SKM-1 treated with dmso at 0.1 percent for 144 hours (cell line): ENCODE measurements around the gene SMAD1.
"Not testable (repeated sequence)": the region's sequence is repeated elsewhere in the genome, so short reads cannot be mapped to it uniquely, and the experiment has no call there.

Experiments
- DNase-seq: peaks from one replicate; lab custom pipeline; 2025; ENCODE audit not compliant: unreplicated experiment; lab: John Stamatoyannopoulos, UW

SMAD1 gene

DNA sequence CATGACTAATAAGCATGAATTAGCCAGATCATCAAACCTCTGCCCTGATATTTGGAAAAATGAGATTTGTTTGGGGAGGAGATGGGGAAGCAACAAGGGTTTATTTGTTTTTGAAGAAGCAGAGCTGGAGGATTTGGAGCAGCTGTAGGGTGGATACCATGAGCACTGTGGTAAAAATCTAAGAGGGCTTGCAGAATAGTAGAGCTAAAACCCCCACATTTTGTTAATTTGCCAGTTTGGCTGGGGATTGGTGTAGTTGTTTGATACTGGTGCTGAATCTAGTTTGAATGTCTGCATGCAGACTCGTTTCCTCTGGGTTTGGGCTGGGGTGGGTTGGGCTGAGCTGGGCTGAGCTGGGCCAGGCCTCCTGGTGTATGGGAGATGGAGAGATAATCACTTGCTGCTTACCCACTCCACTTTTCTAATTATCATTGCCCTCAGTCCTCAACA is 43.7 kb downstream of the SMAD1 start:
- DNase-seq = no peak

DNA sequence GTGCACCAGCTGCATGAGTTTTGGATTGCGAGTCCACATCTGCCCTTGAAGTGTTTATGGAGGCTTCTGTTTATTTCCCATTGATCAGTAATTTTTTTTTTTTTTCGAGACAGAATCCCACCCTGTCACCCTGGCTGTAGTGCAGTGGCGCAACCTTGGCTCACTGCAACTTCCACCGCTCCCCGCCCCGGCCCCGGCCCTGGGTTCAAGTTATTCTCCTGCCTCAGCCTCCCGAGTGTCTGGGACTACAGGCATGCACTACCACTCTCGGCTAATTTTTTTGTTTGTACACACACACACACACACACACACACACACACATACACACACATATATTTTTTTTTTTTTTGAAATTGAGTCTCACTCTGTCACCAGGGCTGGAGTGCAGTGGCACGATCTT is 46.1 kb downstream of the SMAD1 start:
- no peak for DNase-seq

DNA sequence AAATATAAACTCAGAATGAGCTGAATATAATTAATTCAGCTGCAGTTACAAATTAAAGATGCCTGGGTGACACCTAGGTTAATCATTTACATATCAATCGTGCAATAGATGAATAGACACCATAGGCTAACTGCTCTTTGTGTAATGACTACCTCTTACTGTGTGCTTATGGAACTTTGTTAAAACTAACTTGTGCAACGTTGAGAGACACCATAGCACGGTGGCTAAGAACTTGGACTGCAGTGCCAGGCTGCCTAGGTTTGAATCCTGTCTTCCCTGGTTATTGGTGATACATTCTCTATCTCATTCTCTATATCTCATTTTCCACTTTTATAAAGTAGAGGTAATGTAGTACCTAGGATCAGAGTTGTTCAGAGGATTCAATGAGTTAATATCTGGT is 46.9 kb downstream of the SMAD1 start:
- DNase-seq = no peak

DNA sequence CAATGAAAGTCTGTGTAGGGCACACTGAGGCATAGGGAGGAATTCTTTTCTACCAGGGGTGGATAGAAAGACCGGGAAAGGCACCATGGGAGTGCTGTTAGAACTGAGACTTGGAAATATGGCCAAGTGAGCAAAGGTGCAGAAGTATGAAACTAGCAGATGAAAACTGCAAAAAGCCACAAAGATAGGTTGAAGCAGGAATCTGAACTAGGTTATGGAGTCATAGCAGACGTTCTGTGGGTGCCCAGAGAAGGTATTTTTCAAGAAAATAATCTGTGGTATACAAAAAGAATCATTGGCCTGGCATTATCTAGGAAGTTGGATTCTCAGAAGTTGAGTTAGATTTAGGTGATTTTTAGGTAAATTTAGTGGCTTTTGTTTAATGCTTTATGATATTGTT is 48.5 kb downstream of the SMAD1 start:
- no peak for DNase-seq

DNA sequence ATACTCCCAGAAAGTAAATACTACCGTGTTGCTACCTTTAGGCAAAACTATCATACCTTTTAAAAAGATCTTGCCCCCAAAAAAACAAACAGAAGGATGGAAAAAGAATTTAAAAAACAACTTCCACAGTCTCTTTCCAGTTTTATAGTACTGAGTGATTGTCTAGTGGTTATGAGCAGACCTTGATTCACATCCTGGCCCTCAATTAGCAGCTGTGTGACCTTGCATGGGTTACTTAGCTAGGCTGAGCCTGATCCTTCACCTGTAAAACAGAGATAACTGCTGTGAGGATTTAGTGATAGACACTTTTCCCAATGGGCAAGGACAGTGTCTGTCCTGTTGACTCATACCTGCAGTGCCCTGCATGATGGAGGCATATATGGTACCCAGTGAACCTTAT is 49.0 kb downstream of the SMAD1 start:
- no peak for DNase-seq

DNA sequence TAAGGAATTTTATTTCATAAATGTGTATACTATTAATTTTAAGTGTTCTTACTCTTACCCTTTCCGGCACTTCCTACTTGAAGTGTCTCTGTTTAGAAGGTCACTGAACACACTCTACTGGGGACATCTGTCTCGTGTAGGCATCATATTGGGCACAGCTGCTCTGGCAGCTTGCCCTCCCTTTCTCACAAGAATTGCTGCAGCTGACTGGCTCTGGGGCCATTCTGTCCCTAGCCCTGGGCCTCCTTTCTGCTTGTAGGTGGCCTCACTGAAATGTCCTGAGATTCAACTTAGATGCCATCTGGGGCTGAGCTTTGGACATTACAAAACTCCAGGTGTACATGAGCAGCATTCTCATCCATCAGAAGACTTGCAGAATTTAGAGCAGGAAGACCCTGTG is 49.6 kb downstream of the SMAD1 start:
- no peak for DNase-seq

DNA sequence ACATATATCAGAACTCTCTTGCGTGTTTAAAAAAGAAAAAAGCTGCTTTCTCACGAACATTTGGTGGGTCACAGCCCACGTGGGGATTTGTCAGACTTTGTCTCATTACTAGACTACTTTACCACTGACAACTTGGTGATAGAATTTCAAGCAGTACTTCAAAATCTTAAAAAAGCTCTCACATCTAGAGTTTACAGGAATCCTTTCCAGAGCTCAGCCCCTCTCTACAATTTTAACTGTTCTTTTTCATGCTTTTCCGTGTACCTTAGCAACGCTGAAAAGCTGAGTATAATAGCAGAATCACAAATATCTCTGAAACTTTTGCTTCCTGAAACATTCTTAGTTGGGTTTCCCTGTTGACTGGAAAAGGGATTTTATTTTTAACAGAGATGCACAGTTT is 50.2 kb downstream of the SMAD1 start:
- no peak for DNase-seq

DNA sequence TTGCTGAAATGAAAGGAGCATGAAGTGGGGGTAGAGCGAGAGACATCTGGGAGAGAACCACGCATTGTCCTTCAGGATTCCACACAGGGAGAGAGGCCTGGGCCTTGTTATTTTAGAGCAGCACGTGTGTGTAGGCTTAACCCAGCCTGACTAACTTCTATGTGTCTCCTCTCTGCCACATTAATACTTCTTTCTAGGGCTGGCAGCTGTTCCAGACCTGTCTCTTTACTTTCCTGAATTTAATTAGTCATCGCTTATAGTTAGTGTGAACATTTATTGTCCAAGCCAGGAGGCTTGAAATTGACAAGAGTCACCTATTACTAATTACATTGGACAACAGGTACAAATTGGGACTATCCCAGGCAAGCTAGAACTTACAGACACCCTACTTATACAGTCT is 51.3 kb downstream of the SMAD1 start:
- DNase-seq = no peak

DNA sequence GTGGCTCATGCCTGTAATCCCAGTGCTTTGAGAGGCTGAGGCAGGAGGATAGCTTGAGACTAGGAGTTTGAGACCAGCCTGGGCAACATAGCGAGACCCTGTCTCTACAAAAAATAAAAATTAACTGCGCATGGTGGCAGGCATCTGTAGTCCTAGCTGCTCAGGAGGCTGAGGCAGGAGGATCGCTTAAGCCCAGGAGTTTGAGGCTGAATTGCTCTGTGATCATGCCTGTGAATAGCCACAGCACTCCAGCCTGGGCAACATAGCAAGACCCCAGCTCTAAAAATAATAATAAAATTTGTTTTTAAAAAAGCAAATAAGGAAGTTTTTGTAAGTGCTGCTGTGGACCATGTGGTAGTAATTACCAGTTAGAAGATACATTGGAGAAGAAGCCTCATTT is 51.8 kb downstream of the SMAD1 start:
- DNase-seq = not testable (repeated sequence)

DNA sequence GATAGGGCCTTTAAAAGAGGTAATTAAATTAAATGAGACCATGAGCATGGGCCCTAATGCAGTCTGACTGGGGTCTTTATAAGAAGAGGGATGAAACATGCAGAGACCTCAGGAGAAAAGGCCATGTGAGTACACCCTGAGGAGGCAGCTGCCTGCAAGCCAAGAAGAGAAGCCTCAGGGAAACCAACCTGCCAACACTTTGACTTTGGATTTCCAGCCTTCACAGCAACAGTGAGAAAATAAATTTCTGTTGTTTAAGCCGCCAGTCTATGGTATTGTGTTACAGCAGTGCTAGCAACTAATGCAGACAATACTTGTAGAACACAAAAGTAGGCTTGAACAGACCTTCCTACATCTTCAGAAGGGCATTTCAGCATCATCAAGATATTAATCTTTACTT is 52.3 kb downstream of the SMAD1 start:
- no peak for DNase-seq

DNA sequence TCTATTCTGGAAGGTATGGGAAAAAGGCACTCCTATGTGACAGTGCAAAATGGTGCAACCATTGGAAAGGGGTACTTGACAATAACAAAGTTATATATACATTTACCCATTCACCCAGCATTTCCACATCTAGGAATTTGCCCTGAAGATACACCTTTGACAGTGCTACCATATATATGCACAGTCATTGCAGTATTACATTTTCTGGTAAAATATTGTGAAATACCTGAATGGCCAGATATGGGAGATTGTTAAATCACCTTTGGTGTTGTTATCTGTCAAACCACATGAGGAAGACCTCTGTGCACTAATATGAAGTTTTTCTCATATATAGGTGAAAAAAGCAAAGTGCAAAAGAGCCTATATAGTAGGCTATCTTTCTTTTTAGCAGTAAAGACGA is 53.5 kb downstream of the SMAD1 start:
- no peak for DNase-seq

DNA sequence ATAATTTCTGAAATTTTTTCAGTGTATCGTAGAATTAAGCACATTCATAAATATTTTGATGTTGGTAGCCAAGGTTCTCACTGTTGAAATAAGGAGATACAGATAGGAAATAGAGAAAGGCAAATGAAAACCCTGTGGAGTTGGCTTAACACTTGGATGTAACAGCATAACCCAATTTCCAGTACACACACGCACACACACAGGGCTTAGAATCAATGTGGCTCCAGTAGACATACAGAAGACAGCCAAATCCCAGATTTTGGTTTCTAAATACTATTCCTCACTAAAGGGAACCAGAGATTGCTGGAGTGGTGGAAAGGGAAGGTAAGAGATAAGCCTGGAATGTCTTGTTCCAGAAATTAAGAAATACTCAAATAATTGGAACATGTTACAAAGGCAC is 54.4 kb downstream of the SMAD1 start:
- DNase-seq = no peak

DNA sequence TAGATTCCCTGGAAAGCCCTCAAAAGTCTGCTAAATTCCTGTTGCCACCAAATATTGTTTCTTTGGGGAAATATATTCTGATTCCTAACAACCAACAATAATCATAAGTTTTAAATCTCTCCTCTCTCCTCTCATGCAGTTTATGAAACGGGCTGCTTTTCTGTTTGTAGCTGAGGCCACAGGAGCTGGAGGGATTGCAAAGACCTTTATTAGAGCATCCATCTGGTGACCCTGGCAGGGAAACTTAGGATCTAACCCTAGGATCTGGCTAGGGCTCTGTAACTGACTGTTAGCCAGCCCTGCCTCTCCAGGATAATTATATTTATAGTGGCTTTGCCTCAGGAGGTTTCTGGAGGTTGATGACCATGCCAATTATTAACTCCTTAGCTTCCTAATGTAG is 56.9 kb downstream of the SMAD1 start:
- no peak for DNase-seq

DNA sequence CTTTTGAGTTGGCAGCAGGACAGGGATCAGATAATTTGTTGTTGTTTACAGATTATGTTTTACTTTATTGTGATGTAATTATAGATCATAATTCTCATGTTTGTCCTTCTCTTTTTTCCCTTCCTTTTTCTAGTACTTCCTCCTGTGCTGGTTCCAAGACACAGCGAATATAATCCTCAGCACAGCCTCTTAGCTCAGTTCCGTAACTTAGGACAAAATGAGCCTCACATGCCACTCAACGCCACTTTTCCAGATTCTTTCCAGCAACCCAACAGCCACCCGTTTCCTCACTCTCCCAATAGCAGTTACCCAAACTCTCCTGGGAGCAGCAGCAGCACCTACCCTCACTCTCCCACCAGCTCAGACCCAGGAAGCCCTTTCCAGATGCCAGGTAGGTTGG is 58.0 kb downstream of the SMAD1 start:
- no peak for DNase-seq

DNA sequence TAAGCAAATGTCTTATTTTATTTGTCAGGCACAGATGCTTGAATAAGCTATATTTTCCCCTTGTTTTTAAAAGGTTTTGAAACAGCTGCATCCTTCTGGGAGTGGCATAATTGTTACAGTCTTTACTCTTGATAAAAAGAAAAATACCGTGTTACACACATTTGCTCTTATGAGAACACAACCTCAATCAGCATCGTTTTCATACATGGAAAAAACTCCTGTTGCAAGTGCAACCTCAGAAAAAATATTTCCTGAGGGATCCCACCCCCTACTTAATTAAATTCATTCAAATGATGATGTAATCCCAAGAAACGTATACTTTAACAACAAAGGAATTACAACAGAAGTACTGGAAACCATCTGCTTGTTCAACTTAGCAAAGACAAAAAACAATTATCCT is 58.6 kb downstream of the SMAD1 start:
- DNase-seq = no peak

DNA sequence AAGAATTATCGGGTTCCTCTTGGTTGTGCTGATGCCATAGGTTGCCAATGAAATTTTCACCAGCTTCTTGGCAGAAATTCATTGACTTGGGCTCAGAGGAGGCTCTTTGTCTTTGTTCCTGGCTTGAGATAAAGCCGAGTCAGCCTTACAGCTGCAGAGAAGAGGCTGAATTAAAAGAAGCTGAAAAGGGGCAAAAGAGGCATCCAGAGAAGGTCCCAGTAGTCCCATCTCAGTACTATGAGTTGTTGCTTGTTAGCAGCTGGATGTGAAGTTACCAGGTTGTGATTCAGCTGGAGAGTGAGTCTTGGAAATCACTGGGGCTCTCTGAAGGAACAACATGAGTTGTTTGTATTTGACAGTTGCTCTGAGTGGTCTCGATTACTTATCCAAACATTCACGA is 59.7 kb downstream of the SMAD1 start:
- DNase-seq = no peak

DNA sequence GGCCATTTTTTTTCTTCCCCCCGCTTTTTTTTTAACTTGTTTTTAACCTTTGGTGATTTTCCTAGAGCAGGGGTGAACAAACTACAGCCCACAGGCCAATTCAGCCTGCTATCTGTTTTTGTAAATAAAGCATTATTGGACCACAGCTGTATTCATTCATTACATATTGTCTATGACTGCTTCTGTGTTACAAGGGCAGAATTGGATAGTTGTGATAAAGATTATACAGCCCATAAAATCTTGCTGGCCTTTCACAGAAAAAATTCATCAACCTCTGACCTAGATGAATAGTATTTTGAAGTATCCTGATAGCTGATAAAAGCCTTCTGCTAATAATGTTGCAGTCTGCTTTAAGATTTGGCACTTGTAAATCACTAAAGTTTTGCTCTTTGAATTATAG is 63.4 kb downstream of the SMAD1 start:
- no peak for DNase-seq

DNA sequence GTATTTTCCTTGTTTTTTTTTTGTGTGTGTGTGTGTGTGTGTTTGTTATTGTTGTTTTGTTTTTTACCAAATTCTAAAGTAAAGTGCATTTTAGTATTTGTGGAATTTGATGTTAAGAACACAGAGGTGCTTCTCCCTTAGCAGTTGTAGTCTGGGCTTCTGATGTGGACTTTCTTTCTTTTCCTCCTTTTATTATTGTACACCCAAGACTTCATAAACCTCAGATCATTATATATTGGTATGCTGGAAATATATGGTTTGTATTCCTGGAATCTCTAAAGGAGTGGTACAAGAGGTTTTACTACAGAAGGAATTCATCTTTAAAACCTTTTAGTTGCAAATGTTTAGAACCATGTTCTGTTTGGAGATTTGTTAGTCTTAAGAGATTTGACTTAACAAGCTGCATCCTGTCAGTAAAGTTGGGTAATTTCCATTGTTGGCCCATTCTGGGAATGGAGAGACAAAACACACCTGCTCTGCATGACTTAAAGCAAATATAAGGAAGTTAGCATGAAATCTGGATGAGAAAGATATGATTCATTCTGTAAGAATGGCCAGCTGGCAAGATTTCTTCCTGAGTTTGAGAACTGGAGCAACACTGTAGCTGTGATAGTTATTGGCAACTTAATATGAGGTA is 64.0 kb downstream of the SMAD1 start:
- DNase-seq = no peak

DNA sequence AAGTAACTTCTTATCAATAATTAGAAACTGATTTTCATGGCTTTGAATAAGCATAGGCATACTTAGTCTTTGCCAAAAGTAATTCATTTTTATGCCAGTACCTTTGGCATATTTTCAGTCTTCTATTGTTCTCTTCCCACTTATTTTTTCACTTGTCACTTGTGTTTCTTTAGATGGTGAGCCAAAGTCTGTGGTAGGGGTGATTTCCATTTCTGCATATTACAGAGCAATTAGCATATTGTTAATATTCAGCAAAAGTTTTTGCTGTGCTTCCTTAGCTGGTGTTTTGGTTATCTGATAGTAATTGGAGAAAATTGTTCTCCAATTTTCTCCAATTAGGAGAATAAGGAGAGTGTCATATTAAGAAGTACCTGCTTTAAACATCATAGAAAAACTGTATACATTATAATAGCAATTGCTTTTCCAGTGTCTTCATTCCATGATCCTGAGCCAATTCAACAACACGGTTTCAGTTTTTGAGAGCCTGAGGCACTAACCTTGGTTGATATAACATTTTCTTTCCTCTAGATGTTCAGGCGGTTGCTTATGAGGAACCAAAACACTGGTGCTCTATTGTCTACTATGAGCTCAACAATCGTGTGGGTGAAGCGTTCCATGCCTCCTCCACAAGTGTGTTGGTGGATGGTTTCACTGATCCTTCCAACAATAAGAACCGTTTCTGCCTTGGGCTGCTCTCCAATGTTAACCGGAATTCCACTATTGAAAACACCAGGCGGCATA is 64.7 kb downstream of the SMAD1 start:
- no peak for DNase-seq

DNA sequence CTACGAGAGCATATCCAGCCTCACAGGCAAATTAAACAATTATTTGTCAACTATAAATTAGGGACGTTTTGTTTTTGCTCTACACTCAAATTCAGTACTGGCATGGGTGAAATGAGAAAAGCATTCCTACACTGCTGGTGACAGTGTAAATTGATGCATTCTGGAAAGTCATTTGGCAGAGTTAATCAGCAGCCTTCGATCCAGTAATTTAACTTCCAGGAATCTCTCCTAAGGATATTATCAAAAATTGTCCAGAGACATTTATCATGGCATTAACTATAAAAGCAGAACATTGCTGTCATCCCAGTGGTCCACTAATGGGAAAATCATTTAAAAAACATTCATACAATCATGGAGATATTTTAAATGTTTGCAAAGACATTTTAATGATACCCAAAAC is 70.0 kb downstream of the SMAD1 start:
- no peak for DNase-seq

DNA sequence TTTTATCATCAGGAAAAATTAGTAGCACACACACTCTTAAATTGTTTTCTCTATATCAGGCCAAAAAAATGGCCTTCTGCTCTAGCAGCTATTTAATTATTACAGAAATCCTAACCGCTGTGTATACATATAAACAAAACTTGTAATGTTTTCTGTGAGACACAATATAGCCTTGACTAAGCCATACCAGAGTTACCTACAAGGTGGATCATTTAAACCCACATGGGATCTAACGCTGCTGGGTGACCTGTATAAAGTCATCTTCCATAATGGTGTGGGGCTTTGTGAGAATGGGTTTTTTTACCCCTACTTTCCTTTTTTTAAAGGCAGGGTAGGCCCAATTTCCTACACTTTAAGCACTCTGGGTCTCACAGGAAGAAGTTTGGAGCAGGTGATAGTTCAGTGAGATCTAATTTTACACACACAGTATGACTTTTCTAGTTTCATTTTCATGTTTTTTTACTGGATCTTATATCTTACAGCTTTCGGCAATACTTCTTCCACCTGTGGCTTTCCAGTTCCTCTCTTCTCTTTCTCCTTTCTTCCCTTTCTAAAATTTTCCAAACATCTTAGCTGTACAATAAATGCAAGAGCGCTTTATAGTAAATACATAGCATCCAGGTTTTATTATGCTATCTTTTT is 70.6 kb downstream of the SMAD1 start:
- DNase-seq = no peak

DNA sequence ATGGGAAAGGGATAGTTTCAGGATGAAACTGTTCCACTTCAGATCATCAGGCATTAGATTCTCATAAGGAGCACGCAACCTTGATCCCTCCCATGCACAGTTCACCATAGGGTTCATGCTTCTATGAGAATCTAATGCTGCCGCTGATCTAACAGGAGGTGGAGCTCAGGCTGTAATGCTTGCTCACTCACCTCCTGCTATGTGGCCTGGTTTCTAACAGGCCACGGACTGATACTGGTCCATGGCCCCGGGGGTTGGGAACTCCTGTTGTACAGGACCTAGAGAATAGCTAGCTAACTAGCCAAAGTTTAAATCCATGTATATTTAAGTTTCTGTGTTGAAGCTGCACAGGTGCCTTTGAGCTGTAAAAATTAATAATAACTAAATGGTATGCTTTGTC is 71.7 kb downstream of the SMAD1 start:
- no peak for DNase-seq

DNA sequence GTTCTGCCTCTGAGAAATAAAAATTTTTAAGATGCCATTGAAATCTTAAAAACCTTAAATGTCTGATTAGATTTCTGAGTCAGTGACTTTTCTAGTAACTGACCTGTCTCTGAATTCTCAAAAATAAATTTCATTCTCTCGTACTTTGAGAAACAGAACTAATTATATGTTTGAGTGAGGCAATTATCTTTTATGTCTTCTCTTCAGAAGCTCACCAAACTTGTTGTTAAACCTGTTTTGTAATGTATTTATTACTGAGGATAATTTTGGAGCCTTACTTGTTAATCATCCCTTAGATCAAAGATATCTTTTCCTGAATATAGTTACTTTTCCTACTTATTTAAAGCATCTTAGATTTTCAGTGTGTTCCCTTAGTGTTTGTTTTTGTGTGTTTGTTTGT is 73.0 kb downstream of the SMAD1 start:
- DNase-seq = no peak
